HepG2 (cell line): ENCODE results near the gene IGFALS. TPM values are rescaled to one million over a fixed set of nuclear protein-coding genes. Genes with fewer than 3 reads are reported as not detected.

Source experiments
- ATAC-seq: fragments of 200-7000 bp; cut with Tn5 transposase; 3 replicates; pipeline ENCODE4 v1.9.1; 2020; ENCODE audit warnings: mild to moderate bottlenecking, moderate library complexity
- BruUV-seq: library from RNA; stranded (reverse); fragments of 400-500 nt; replicated peaks from 2 replicates; lab custom pipeline; 2021; lab: Mats Ljungman, UMichigan
- CTCF ChIA-PET: fragments of 300-600 bp; formaldehyde crosslinking; extraction: SDS; loops from one replicate; lab custom pipeline; 2021; ENCODE audit warnings: low total read pairs, inconsistent platforms, low intra/inter-chr PET ratio; lab: Yijun Ruan, JAX
- POLR2A ChIA-PET: fragments of 350-600 bp; sonication (Branson Sonifier 250); formaldehyde crosslinking; loops from one replicate; lab custom pipeline; 2020; ENCODE audit warnings: antibody characterized with exemption, inconsistent platforms; lab: Yijun Ruan, JAX
- DNase-seq: peaks from one replicate; pipeline ENCODE4 v3.0.0-alpha.2; 2015; ENCODE audit warnings: low spot score
- FAIRE-seq: peaks from 3 replicates; lab custom pipeline; 2011; peaks lifted over from hg19 to GRCh38; lab: Jason Lieb, UNC
- H2AFZ ChIP-seq: one replicate; pipeline ENCODE4 v1.6.1; 2011; ENCODE audit warnings: low read length, inconsistent platforms
- H3K27ac ChIP-seq: fragments of 300-600 bp; 3 replicates; pipeline ENCODE4 v1.8.0; 2011; ENCODE audit warnings: mixed run types, mild to moderate bottlenecking, mixed read lengths, low read length, inconsistent platforms; ENCODE audit not compliant: insufficient read depth; ENCODE audit errors: extremely low read length
- H3K27me3 ChIP-seq, 2 experiments: fragments of 200-600 bp in 1 of 2; 2 replicates in 1 of 2; 3 replicates in 1 of 2; pipeline versions ENCODE4 v1.6.0 to v1.8.0; 2011; ENCODE audit warnings: low read length in 2 of 2, mild to moderate bottlenecking in 2 of 2, moderate library complexity in 2 of 2, inconsistent platforms in 1 of 2; ENCODE audit not compliant: insufficient read depth in 2 of 2, control insufficient read depth in 1 of 2
- H3K36me3 ChIP-seq, 2 experiments: fragments of 200-600 bp in 1 of 2; replicated peaks in 1 of 2; 2 replicates in 1 of 2; 3 replicates in 1 of 2; pipeline versions ENCODE4 v1.5.1 to v1.8.0; 2011; ENCODE audit warnings: low read length in 2 of 2, inconsistent platforms in 1 of 2; ENCODE audit not compliant: insufficient read depth in 2 of 2, control insufficient read depth in 1 of 2
- H3K4me1 ChIP-seq: 2 replicates; pipeline ENCODE4 v1.5.1; 2012; ENCODE audit warnings: low read length, inconsistent platforms; ENCODE audit not compliant: insufficient read depth
- H3K4me2 ChIP-seq: 2 replicates; pipeline ENCODE4 v1.6.0; 2011; ENCODE audit warnings: low read depth, low read length, inconsistent platforms
- H3K4me3 ChIP-seq, 3 experiments: fragments of 200-600 bp in 1 of 3; sonication (generic), shearing (Covaris generic) in 1 of 3; replicated peaks in 1 of 3; 2 replicates each; pipeline ENCODE4 v1.5.1; 2011 to 2016; ENCODE audit warnings: low read length in 3 of 3, inconsistent platforms in 2 of 3, low read depth in 2 of 3, mild to moderate bottlenecking in 2 of 3, control low read depth in 1 of 3, mixed read lengths in 1 of 3; ENCODE audit not compliant: insufficient read depth in 1 of 3
- H3K79me2 ChIP-seq: one replicate; pipeline ENCODE4 v1.6.1; 2011; ENCODE audit warnings: low read length, inconsistent platforms; ENCODE audit not compliant: insufficient read depth
- H3K9ac ChIP-seq: 2 replicates; pipeline ENCODE4 v1.6.0; 2011; ENCODE audit warnings: mild to moderate bottlenecking, low read depth, low read length, inconsistent platforms; ENCODE audit not compliant: insufficient read depth
- H3K9me3 ChIP-seq: 2 replicates; pipeline ENCODE4 v1.5.1; 2012; ENCODE audit warnings: mild to moderate bottlenecking, low read length
- H4K20me1 ChIP-seq: 2 replicates; pipeline ENCODE4 v1.6.0; 2011; ENCODE audit warnings: inconsistent platforms, mild to moderate bottlenecking, low read length, moderate library complexity; ENCODE audit not compliant: insufficient read depth
- GABPB1 ChIP-seq: IDR thresholded peaks from 2 replicates; pipeline ENCODE4 v1.6.1; 2016; ENCODE audit warnings: mild to moderate bottlenecking, missing genetic modification reagents, moderate library complexity, missing compliant biosample characterization
- RBFOX2 ChIP-seq: fragments of 200-400 bp; formaldehyde crosslinking; IDR thresholded peaks from 2 replicates; pipeline ENCODE4 v1.6.1; 2017; ENCODE audit warnings: low read depth, mild to moderate bottlenecking, low read length
- THRA ChIP-seq: sonication (generic); formaldehyde crosslinking; IDR thresholded peaks from 2 replicates; pipeline ENCODE4 v1.4.0; 2020; ENCODE audit warnings: missing genetic modification reagents, borderline replicate concordance
- WGBS: methylation state at CpG from one replicate; pipeline ENCODE4 v1.1.6; 2017; ENCODE audit warnings: low lambda C conversion rate; 5-methylcytosine and 5-hydroxymethylcytosine counted together
- in situ Hi-C: cut with HindIII; loops from 2 replicates; pipeline ENCODE4 v1.10.0; 2017; ENCODE audit warnings: low pct_unique_long_range_greater_than_20kb; ENCODE audit not compliant: extremely low pct_ligation_motif_present
- intact Hi-C: fragments of 100-400 bp; cut with micrococcal nuclease; formaldehyde crosslinking; loops from one replicate; pipeline ENCODE4 v1.10.0; 2022; ENCODE audit not compliant: unreplicated experiment
- polyA plus RNA-seq, 8 experiments: library from polyadenylated mRNA; depleted of rRNA in 3 of 8; stranded (reverse) in 7 of 8; unstranded in 1 of 8; fragments of >200 nt; fragmentation: Illumina TruSeq in 4 of 8; extraction: Trizol in 4 of 8; gene quantifications; 2 replicates each; pipeline versions ENCODE4 v1.2.1 to v1.2.3, GENCODE V29; 2011 to 2016; ENCODE audit warnings: low read depth in 4 of 8, missing spikeins in 1 of 8, mixed read lengths in 1 of 8; ENCODE audit not compliant: insufficient read depth in 1 of 8
- total RNA-seq, 5 experiments: library from RNA; depleted of rRNA; stranded (reverse); fragments of >200 nt; fragmentation: Illumina TruSeq; extraction: Trizol; gene quantifications; 2 replicates each; pipeline ENCODE4 v1.2.3, GENCODE V29; 2016; ENCODE audit warnings: low read depth in 1 of 5
- TF ChIP-seq, protein P1 (sequence below): sonication (generic); formaldehyde crosslinking; IDR thresholded peaks from 2 replicates; pipeline ENCODE4 v1.5.0; 2020; ENCODE audit warnings: mild to moderate bottlenecking, low read depth, missing genetic modification reagents, borderline replicate concordance
- TF ChIP-seq, protein P2 (sequence below), 2 experiments: IDR thresholded peaks; 2 replicates each; pipeline ENCODE4 v1.6.1; 2011 to 2012; ENCODE audit warnings: low read length in 2 of 2, borderline replicate concordance in 1 of 2, low read depth in 1 of 2, mild to moderate bottlenecking in 1 of 2, moderate library complexity in 1 of 2

The IGFALS gene
- total and polyA plus RNA-seq, 2 of the 13 experiments (the other 11 are each of a cell fraction or from before 2014, with no cell fraction given): 0.34 to 2.4 TPM

DNA sequence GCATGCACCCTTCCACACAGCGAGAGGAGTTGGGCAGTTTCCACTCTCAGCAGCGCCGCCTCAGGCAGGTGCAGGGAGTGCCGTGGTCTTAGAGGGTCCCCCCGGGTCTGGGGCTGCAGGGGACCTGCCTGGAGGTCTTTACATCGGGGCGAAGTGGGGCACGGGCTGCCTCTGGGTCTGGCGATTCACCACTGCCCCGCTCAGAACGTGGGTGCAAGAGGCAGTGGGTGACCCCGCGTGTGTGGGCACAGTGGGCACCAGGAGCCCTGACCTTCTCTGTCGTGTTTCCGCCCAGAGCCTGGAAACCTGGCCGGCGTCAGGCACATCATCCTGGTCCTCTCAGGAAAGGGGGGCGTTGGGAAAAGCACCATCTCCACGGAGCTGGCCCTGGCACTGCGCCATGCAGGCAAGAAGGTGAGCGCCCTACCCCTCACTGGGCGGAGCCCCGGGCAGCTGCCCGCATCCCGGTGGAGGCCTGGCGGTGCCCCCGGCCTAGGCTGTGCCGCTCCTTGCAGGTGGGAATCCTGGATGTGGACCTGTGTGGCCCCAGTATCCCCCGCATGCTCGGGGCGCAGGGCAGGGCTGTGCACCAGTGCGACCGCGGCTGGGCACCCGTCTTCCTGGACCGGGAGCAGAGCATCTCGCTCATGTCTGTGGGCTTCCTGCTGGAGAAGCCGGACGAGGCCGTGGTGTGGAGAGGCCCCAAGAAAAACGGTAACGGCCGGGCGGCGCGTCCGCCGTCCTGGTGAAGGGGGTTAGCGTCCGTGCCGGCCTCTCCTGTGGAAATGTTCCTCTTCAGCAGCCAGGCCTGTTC is 7.1 kb downstream of the IGFALS start:
- no TSS peak for BruUV-seq
- ChIA-PET CTCF (no interaction called here), POLR2A (no interaction called here)
- Histone ChIP-seq H3K9me3 (no peaks in the 10 kb centered on the region), H3K4me1 (peaks cover 10% of the 10 kb centered on the region), H2AFZ (no peak overlapping the region), H3K79me2 (peaks cover 26% of the 10 kb centered on the region), H4K20me1 (peaks cover 4% of the 10 kb centered on the region; the same call in 1 of the 2 replicates), H3K9ac (no peak overlapping the region), H3K27ac (no peak overlapping the region), H3K27me3 (peaks cover 0 to 2% of the 10 kb centered on the region in 2 experiments; a peak in 1 of 5 replicates), H3K36me3 (peaks cover 4 to 7% of the 10 kb centered on the region in 2 experiments; a peak in 3 of 5 replicates), H3K4me3 (no peak overlapping the region), H3K4me2 (no peak overlapping the region)
- FAIRE-seq (no peak), DNase-seq (no peak), ATAC-seq (no peak)
- in situ Hi-C loops: no loop called here
- intact Hi-C loops: no loop called here
- peak; percentile 5; the same call in 1 of the 2 replicates for TF ChIP-seq GABPB1 (CRISPR knock-in tag)
- TF ChIP-seq, protein P1, sequence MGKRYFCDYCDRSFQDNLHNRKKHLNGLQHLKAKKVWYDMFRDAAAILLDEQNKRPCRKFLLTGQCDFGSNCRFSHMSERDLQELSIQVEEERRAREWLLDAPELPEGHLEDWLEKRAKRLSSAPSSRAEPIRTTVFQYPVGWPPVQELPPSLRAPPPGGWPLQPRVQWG (CRISPR knock-in tag): no peak
- 0 out of 2 replicates have a peak, but pooled peaks have one; percentile 31 for TF ChIP-seq RBFOX2
- no peak for TF ChIP-seq THRA (CRISPR knock-in tag)
- TF ChIP-seq, protein P2, sequence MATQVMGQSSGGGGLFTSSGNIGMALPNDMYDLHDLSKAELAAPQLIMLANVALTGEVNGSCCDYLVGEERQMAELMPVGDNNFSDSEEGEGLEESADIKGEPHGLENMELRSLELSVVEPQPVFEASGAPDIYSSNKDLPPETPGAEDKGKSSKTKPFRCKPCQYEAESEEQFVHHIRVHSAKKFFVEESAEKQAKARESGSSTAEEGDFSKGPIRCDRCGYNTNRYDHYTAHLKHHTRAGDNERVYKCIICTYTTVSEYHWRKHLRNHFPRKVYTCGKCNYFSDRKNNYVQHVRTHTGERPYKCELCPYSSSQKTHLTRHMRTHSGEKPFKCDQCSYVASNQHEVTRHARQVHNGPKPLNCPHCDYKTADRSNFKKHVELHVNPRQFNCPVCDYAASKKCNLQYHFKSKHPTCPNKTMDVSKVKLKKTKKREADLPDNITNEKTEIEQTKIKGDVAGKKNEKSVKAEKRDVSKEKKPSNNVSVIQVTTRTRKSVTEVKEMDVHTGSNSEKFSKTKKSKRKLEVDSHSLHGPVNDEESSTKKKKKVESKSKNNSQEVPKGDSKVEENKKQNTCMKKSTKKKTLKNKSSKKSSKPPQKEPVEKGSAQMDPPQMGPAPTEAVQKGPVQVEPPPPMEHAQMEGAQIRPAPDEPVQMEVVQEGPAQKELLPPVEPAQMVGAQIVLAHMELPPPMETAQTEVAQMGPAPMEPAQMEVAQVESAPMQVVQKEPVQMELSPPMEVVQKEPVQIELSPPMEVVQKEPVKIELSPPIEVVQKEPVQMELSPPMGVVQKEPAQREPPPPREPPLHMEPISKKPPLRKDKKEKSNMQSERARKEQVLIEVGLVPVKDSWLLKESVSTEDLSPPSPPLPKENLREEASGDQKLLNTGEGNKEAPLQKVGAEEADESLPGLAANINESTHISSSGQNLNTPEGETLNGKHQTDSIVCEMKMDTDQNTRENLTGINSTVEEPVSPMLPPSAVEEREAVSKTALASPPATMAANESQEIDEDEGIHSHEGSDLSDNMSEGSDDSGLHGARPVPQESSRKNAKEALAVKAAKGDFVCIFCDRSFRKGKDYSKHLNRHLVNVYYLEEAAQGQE (IDR thresholded peaks at IDR 0.05; ENCODE audit: borderline replicate concordance in 1 of 2, low read depth in 1 of 2, low read length in 2 of 2): no peak
- 98% methylated on average over 11 of the region's 51 CpGs for WGBS
